ENCODE measurements around the gene PES1. TPM values are rescaled to one million over a fixed set of nuclear protein-coding genes. Genes with fewer than 3 reads are reported as not detected.

The PES1 gene
- 66.5 to 68.2 TPM (median 68.1 TPM) in 3 replicates for total RNA-seq

DNA sequence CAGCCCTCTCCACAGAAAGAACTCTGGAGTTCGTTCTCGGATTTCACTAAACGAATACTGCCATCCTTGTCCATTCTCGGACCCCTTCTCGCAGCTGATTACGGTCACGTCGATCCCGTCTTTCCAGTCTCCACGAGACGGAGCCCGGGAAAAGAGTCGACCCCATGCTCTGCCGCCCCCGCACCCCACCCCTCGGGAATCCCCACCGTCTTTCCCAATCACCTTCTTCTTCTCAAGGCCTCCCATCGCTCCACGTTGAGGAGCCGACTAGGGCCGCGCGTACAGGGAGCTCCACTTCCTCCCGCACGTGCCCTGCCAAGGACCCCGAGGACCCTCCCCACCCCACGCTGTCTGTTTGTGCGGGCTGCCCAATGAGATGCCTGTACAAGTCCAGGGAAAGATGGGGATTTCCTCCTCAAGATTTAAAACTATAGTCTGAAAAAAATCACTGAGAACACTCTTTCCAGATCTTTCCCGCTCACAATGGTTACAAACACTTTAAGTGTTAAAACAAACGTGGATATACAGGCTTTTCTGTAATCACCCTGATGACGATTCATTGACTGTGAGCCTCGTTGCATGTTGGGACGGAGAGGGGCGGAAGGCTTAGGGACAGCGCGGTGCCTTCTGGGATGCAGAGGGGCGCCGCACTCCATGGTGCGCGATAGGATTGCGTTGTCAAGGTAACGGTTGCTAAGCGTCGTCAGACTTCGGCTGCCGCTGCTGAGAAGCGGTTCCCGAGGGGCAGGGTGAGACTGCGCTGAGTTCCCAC is at the start of gene PES1:
Gene PES1 (minus strand): TSS at position 323 of the 772 bp plus-strand sequence. CDS start 77 bp downstream, at position 246.
- peak; percentile 90 to 92 for DNase-seq (ENCODE audit: low spot score in 2 of 2, unreplicated experiment in 2 of 2)
- peaks cover 6% of the 10 kb centered on the region for H3K36me3 Mint-ChIP-seq
- peaks cover 22% of the 10 kb centered on the region for H3K27me3 Mint-ChIP-seq (ENCODE audit: low read depth)
- no peak within 1 kb of the TSS for H3K4me3 Mint-ChIP-seq
- no peaks in the 10 kb centered on the region for H3K9me3 Mint-ChIP-seq
- H3K27ac Mint-ChIP-seq: no peak within 1 kb of the TSS
- TF ChIP-seq, protein P1, sequence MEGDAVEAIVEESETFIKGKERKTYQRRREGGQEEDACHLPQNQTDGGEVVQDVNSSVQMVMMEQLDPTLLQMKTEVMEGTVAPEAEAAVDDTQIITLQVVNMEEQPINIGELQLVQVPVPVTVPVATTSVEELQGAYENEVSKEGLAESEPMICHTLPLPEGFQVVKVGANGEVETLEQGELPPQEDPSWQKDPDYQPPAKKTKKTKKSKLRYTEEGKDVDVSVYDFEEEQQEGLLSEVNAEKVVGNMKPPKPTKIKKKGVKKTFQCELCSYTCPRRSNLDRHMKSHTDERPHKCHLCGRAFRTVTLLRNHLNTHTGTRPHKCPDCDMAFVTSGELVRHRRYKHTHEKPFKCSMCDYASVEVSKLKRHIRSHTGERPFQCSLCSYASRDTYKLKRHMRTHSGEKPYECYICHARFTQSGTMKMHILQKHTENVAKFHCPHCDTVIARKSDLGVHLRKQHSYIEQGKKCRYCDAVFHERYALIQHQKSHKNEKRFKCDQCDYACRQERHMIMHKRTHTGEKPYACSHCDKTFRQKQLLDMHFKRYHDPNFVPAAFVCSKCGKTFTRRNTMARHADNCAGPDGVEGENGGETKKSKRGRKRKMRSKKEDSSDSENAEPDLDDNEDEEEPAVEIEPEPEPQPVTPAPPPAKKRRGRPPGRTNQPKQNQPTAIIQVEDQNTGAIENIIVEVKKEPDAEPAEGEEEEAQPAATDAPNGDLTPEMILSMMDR (IDR thresholded peaks at IDR 0.05; ENCODE audit: unreplicated experiment): no peak
- H3K4me1 Mint-ChIP-seq: peaks cover 2% of the 10 kb centered on the region

DNA sequence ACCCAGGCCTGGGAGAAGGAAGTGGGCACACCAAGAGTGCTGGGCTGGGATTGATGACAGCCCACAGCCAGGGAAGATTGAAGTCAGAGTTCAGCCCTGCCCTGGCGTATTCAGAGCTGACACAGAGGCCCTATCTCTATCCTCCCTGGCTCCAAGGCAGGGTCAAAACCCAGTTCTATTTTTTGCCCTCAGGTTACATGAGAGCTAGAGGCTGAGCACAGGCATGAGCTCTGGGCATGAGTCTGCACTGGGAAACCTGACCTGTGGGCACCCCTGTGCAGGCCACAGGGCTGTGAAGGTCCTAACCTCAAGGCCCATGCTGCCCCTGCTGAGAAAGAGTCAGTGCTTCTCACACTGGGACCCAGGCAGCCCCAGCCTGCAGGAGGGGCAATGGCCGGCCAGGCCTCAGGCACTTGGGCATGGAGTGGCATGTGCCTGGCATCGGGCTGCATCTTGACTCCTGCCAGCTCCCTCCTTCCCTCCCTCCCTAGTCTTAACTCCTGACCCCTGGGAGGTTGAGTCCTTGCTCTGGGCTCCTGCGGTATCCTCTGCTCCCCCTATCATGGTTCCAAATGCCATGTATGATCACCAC is 49.2 kb upstream of the PES1 start:
- Mint-ChIP-seq H3K27ac (no peak overlapping the region), H3K27me3 (ENCODE audit: low read depth) (no peaks in the 10 kb centered on the region), H3K36me3 (peaks cover 2% of the 10 kb centered on the region), H3K4me1 (peaks cover 5% of the 10 kb centered on the region), H3K9me3 (no peaks in the 10 kb centered on the region), H3K4me3 (no peak overlapping the region)
- TF ChIP-seq, protein P1 (IDR thresholded peaks at IDR 0.05; ENCODE audit: unreplicated experiment): no peak
- no peak for DNase-seq (ENCODE audit: low spot score in 2 of 2, unreplicated experiment in 2 of 2)

DNA sequence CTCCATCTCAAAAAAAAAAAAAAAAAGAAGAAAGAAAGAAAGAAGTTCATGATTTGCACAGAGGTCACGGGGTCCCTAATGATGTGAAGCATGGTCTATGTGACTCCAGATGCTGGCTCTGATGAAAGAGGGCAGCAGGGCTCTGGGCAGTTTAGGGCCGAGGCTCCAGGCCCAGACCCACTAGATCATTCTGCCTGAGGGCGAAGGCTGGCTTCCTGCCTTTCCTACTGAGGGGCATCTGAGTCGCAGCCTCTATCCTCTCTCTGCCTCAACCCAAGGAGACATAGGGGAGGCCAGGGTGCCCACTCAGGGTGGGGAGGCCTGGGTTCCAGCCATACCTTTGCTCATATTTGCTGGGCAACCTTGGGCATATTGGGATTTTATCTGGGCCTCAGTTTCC is 48.7 kb upstream of the PES1 start:
- Mint-ChIP-seq H3K4me1 (peaks cover 6% of the 10 kb centered on the region), H3K4me3 (no peak overlapping the region), H3K27ac (no peak overlapping the region), H3K36me3 (peaks cover 2% of the 10 kb centered on the region), H3K9me3 (no peaks in the 10 kb centered on the region), H3K27me3 (ENCODE audit: low read depth) (no peaks in the 10 kb centered on the region)
- no peak for DNase-seq (ENCODE audit: low spot score in 2 of 2, unreplicated experiment in 2 of 2)
- TF ChIP-seq, protein P1 (IDR thresholded peaks at IDR 0.05; ENCODE audit: unreplicated experiment): no peak

DNA sequence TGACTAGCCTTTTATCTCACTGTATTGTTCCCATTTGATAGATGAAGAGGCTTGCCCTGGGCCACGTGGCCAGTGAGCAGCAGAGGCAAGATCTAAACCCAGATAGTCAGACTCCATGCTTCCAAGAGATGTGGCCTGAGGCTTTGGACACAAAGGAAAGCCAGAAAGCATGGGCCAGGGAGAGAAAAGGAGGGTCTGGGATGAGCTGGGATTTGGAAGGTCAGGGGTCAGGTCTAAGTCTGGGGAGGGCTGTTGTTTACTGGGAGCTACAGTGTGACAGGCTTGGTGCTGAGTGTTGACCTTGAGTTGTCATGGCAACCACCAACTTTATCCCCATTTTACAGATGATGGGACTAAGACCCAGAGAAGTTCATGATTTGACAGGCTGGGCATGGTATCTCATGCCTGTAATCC is 46.0 kb upstream of the PES1 start:
- DNase-seq (ENCODE audit: low spot score in 2 of 2, unreplicated experiment in 2 of 2): no peak
- Mint-ChIP-seq H3K4me3 (peak overlapping the region; percentile 5), H3K9me3 (no peaks in the 10 kb centered on the region), H3K36me3 (peaks cover 2% of the 10 kb centered on the region), H3K27me3 (ENCODE audit: low read depth) (no peaks in the 10 kb centered on the region), H3K27ac (no peak overlapping the region), H3K4me1 (peaks cover 8% of the 10 kb centered on the region)
- TF ChIP-seq, protein P1 (IDR thresholded peaks at IDR 0.05; ENCODE audit: unreplicated experiment): no peak

DNA sequence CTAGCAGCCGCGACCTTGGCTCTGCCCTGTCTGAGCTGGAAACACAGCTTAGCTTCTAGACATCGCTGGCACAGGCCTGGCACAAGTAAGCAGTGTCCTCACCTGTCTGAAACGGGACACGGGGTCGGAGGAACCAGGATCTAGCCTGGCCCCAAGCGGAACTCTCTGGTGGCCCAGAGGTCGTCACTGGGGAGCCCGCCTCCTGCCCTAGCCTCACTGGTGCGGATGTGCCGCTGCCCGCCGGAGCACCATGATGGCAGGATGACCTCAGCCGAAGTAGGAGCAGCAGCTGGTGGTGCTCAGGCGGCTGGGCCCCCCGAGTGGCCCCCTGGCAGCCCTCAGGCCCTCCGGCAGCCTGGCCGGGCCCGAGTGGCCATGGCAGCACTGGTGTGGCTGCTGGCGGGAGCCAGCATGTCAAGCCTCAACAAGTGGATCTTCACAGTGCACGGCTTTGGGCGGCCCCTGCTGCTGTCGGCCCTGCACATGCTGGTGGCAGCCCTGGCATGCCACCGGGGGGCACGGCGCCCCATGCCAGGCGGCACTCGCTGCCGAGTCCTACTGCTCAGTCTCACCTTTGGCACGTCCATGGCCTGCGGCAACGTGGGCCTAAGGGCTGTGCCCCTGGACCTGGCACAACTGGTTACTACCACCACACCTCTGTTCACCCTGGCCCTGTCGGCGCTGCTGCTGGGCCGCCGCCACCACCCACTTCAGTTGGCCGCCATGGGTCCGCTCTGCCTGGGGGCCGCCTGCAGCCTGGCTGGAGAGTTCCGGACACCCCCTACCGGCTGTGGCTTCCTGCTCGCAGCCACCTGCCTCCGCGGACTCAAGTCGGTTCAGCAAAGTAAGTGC is 44.7 kb upstream of the PES1 start:
- TF ChIP-seq, protein P1 (IDR thresholded peaks at IDR 0.05; ENCODE audit: unreplicated experiment): no peak
- H3K9me3 Mint-ChIP-seq: no peaks in the 10 kb centered on the region
- peaks cover 2% of the 10 kb centered on the region for H3K36me3 Mint-ChIP-seq
- DNase-seq (ENCODE audit: low spot score in 2 of 2, unreplicated experiment in 2 of 2): no peak
- peak overlapping the region; percentile 89 for H3K27ac Mint-ChIP-seq
- H3K27me3 Mint-ChIP-seq (ENCODE audit: low read depth): no peaks in the 10 kb centered on the region
- H3K4me1 Mint-ChIP-seq: peaks cover 8% of the 10 kb centered on the region
- H3K4me3 Mint-ChIP-seq: peak overlapping the region; percentile 74
